Neural progenitor cell (in vitro differentiated cells): Measurements from ENCODE around the gene B3GNT2.

Experiments used
- CTCF ChIP-seq: fragments of 200-600 bp; sonication (generic); IDR thresholded peaks from 2 replicates; pipeline ENCODE4 v1.5.1; 2017; ENCODE audit warnings: antibody characterized with exemption, mild to moderate bottlenecking
- EZH2 ChIP-seq: fragments of 200-600 bp; sonication (generic); IDR thresholded peaks from 2 replicates; pipeline ENCODE4 v1.6.1; 2017; ENCODE audit warnings: antibody characterized with exemption, mild to moderate bottlenecking, moderate library complexity
- EZH2phosphoT487 ChIP-seq: fragments of 200-600 bp; sonication (generic); IDR thresholded peaks from 2 replicates; pipeline ENCODE4 v1.6.1; 2017; ENCODE audit warnings: antibody characterized with exemption

GRCh38 chr2:62200291-62200841, 4.5 kb downstream of the B3GNT2 start:
- TF ChIP-seq CTCF (no peak), EZH2phosphoT487 (no peak), EZH2 (no peak)
